ENCODE data around the gene ADGRD1. TPM values are rescaled to one million over a fixed set of nuclear protein-coding genes. Genes with fewer than 3 reads are reported as not detected.

The ADGRD1 gene
- total RNA-seq, 1 donor from 2014 or later = 11.6 TPM

- DNase-seq (ENCODE audit: low spot score) (no peak), ATAC-seq (no peak)
These were observed 223.9 kb downstream of the ADGRD1 start for GRCh38 chr12:131177599-131177998.

- ATAC-seq = no peak
- no peak for DNase-seq (ENCODE audit: low spot score)
These were observed 233.9 kb downstream of the ADGRD1 start for GRCh38 chr12:131187602-131188001.

GRCh38 chr12:131188131-131189050 lies 234.7 kb downstream of the ADGRD1 start:
- ATAC-seq = no peak

GRCh38 chr12:131189781-131190180 lies 236.1 kb downstream of the ADGRD1 start:
- no peak for DNase-seq (ENCODE audit: low spot score)
- no peak for ATAC-seq

More at GRCh38 chr12:131188131-131189050, 234.7 kb downstream of the ADGRD1 start:
- no peak for DNase-seq (ENCODE audit: low spot score)

- DNase-seq (ENCODE audit: low spot score) = no peak
These were observed 237.3 kb downstream of the ADGRD1 start for GRCh38 chr12:131190965-131191364.

More at GRCh38 chr12:131190965-131191364, 237.3 kb downstream of the ADGRD1 start:
- ATAC-seq = no peak

Other genes with a start within 250 kb of the ADGRD1 start
- gene RIMBP2, start 237.6 kb upstream of the ADGRD1 start, total RNA-seq = not detected
- gene STX2, start 114.7 kb upstream of the ADGRD1 start, total RNA-seq = 8.1 TPM
- gene RAN, start 81.8 kb upstream of the ADGRD1 start, total RNA-seq = 140 TPM